HepG2 (cell line): ENCODE data around the gene RASL10B.

ENCODE experiments used
- CBX5 ChIP-seq: sonication (generic); formaldehyde crosslinking; IDR thresholded peaks from 2 replicates; pipeline ENCODE4 v1.4.0; 2020; ENCODE audit warnings: missing genetic modification reagents, borderline replicate concordance
- CEBPG ChIP-seq: IDR thresholded peaks from 2 replicates; pipeline ENCODE4 v1.6.1; 2016
- EP300 ChIP-seq, 3 experiments: sonication (generic) in 1 of 3; formaldehyde crosslinking in 1 of 3; IDR thresholded peaks; 2 replicates each; pipeline versions ENCODE4 v1.5.1 to v1.6.1; 2011 to 2020; ENCODE audit warnings: low read depth in 2 of 3, low read length in 2 of 3, borderline replicate concordance in 1 of 3, improper control_type of control experiment in 1 of 3, mild to moderate bottlenecking in 1 of 3, missing genetic modification reagents in 1 of 3, moderate library complexity in 1 of 3
- FIP1L1 ChIP-seq: fragments of 200-400 bp; formaldehyde crosslinking; IDR thresholded peaks from 2 replicates; pipeline ENCODE4 v1.6.1; 2018; ENCODE audit warnings: low read depth, mild to moderate bottlenecking, low read length, moderate library complexity, borderline replicate concordance; ENCODE audit not compliant: insufficient read depth
- MED1 ChIP-seq: sonication (generic); formaldehyde crosslinking; IDR thresholded peaks from 2 replicates; pipeline ENCODE4 v1.4.0; 2020; ENCODE audit warnings: missing genetic modification reagents
- XBP1 ChIP-seq: sonication (generic); formaldehyde crosslinking; IDR thresholded peaks from 2 replicates; pipeline ENCODE4 v1.5.0; 2020; ENCODE audit warnings: missing genetic modification reagents
- ZFP62 ChIP-seq: sonication (generic); formaldehyde crosslinking; IDR thresholded peaks from 2 replicates; pipeline ENCODE4 v1.4.0; 2020; ENCODE audit warnings: missing genetic modification reagents
- TF ChIP-seq, protein P1 (sequence below): IDR thresholded peaks from 2 replicates; pipeline ENCODE4 v1.6.1; 2016; ENCODE audit warnings: missing compliant biosample characterization, missing genetic modification reagents, borderline replicate concordance
- TF ChIP-seq, protein P2 (sequence below): sonication (generic); formaldehyde crosslinking; IDR thresholded peaks from 2 replicates; pipeline ENCODE4 v1.5.0; 2020; ENCODE audit warnings: mild to moderate bottlenecking, missing genetic modification reagents, moderate library complexity

GRCh38 chr17:35769895-35770486, 38.6 kb downstream of the RASL10B start:
- TF ChIP-seq EP300 (IDR thresholded peaks at IDR 0.05; ENCODE audit: low read depth in 2 of 2, low read length in 2 of 2) (no peak), EP300 (CRISPR knock-in tag; IDR thresholded peaks at IDR 0.05; ENCODE audit: borderline replicate concordance) (no peak), MED1 (CRISPR knock-in tag) (no peak), XBP1 (no peak), ZFP62 (CRISPR knock-in tag) (no peak), FIP1L1 (no peak), CBX5 (CRISPR knock-in tag) (no peak), CEBPG (CRISPR knock-in tag) (no peak)
- TF ChIP-seq, protein P1, sequence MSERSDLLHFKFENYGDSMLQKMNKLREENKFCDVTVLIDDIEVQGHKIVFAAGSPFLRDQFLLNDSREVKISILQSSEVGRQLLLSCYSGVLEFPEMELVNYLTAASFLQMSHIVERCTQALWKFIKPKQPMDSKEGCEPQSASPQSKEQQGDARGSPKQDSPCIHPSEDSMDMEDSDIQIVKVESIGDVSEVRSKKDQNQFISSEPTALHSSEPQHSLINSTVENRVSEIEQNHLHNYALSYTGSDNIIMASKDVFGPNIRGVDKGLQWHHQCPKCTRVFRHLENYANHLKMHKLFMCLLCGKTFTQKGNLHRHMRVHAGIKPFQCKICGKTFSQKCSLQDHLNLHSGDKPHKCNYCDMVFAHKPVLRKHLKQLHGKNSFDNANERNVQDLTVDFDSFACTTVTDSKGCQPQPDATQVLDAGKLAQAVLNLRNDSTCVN, result no peak
- TF ChIP-seq, protein P2, sequence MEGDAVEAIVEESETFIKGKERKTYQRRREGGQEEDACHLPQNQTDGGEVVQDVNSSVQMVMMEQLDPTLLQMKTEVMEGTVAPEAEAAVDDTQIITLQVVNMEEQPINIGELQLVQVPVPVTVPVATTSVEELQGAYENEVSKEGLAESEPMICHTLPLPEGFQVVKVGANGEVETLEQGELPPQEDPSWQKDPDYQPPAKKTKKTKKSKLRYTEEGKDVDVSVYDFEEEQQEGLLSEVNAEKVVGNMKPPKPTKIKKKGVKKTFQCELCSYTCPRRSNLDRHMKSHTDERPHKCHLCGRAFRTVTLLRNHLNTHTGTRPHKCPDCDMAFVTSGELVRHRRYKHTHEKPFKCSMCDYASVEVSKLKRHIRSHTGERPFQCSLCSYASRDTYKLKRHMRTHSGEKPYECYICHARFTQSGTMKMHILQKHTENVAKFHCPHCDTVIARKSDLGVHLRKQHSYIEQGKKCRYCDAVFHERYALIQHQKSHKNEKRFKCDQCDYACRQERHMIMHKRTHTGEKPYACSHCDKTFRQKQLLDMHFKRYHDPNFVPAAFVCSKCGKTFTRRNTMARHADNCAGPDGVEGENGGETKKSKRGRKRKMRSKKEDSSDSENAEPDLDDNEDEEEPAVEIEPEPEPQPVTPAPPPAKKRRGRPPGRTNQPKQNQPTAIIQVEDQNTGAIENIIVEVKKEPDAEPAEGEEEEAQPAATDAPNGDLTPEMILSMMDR (CRISPR knock-in tag), result peak; percentile 42
